DOHH2 (cell line): ENCODE data around the gene COL4A3.

Experiments
- H3F3A ChIP-seq: fragments of 200-600 bp; sonication (generic), shearing (Covaris generic); 2 replicates; pipeline ENCODE4 v1.6.0; 2016; ENCODE audit warnings: antibody characterized with exemption, mild to moderate bottlenecking; ENCODE audit not compliant: control insufficient read depth, insufficient read depth
- H3K27ac ChIP-seq: fragments of 200-600 bp; sonication (generic); 2 replicates; pipeline ENCODE4 v1.5.1; 2014; ENCODE audit warnings: low read depth, mild to moderate bottlenecking, low read length, moderate library complexity
- H3K27me3 ChIP-seq: fragments of 200-600 bp; sonication (generic); 2 replicates; pipeline ENCODE4 v1.6.1; 2014; ENCODE audit warnings: mild to moderate bottlenecking, low read length, mixed read lengths; ENCODE audit not compliant: control insufficient read depth
- H3K36me3 ChIP-seq: fragments of 200-600 bp; sonication (generic); 2 replicates; pipeline ENCODE4 v1.6.1; 2014; ENCODE audit warnings: mild to moderate bottlenecking, low read length, moderate library complexity, mixed read lengths; ENCODE audit not compliant: control insufficient read depth
- H3K4me1 ChIP-seq: fragments of 200-600 bp; sonication (generic); 2 replicates; pipeline ENCODE4 v1.6.1; 2014; ENCODE audit warnings: mild to moderate bottlenecking, low read length, mixed read lengths; ENCODE audit not compliant: control insufficient read depth
- H3K4me2 ChIP-seq: fragments of 200-600 bp; sonication (generic); 2 replicates; pipeline ENCODE4 v1.6.0; 2014; ENCODE audit warnings: mild to moderate bottlenecking, low read length, moderate library complexity
- H3K4me3 ChIP-seq: fragments of 200-600 bp; sonication (generic); 2 replicates; pipeline ENCODE4 v1.5.1; 2014; ENCODE audit warnings: mild to moderate bottlenecking, low read length, mixed read lengths
- H3K79me2 ChIP-seq: fragments of 200-600 bp; sonication (generic); 2 replicates; pipeline ENCODE4 v1.6.1; 2014; ENCODE audit warnings: mild to moderate bottlenecking, low read length, mixed read lengths; ENCODE audit not compliant: control insufficient read depth
- H3K9me2 ChIP-seq: fragments of 200-600 bp; sonication (generic); replicated peaks from 2 replicates; pipeline ENCODE4 v1.6.1; 2014; ENCODE audit warnings: mild to moderate bottlenecking, low read length, mixed read lengths; ENCODE audit not compliant: control insufficient read depth
- H3K9me3 ChIP-seq: fragments of 200-600 bp; sonication (generic); 2 replicates; pipeline ENCODE4 v1.6.1; 2014; ENCODE audit warnings: antibody characterized with exemption, low read length, mixed read lengths; ENCODE audit not compliant: control insufficient read depth, insufficient read depth
- H4K20me1 ChIP-seq: fragments of 200-600 bp; sonication (generic); 2 replicates; pipeline ENCODE4 v1.6.0; 2014; ENCODE audit warnings: low read depth, mild to moderate bottlenecking, antibody characterized with exemption, low read length, moderate library complexity; ENCODE audit not compliant: control insufficient read depth, insufficient read depth
- CTCF ChIP-seq: fragments of 200-600 bp; sonication (generic); IDR thresholded peaks from one replicate; pipeline ENCODE4 v1.5.1; 2014; ENCODE audit warnings: antibody characterized with exemption, mild to moderate bottlenecking, low read depth, low read length; ENCODE audit not compliant: poor library complexity, severe bottlenecking
- EZH2phosphoT487 ChIP-seq: fragments of 200-600 bp; sonication (generic); IDR thresholded peaks from 2 replicates; pipeline ENCODE4 v1.6.1; 2017; ENCODE audit warnings: borderline replicate concordance, mild to moderate bottlenecking, antibody characterized with exemption, low read length, moderate library complexity, mixed read lengths

Gene COL4A3

DNA sequence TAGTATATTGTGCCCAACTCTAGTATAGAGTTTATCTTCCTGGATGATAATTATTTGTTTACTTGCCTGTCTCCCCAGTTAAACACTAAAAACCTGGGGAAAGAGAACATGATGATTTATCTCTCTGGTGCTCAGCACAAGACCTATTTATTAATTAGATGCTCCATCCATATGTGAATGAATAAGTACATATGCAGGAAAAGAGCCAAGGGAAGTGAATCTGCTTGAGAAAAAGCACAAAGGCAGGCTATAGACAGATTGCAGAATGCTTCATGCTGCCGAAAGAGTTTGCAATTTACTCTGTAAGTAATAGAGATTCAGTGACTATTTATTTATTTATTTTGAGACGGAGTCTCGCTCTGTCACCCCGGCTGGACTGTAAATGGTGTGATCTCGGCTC lies 123.3 kb downstream of the COL4A3 start:
- Histone ChIP-seq H4K20me1 (no peaks in the 10 kb centered on the region), H3K9me3 (no peaks in the 10 kb centered on the region), H3K79me2 (no peaks in the 10 kb centered on the region), H3K4me3 (no peak overlapping the region), H3K4me1 (no peaks in the 10 kb centered on the region), H3K4me2 (no peak overlapping the region), H3K27ac (no peak overlapping the region), H3K27me3 (no peaks in the 10 kb centered on the region), H3F3A (no peaks in the 10 kb centered on the region), H3K9me2 (no peaks in the 10 kb centered on the region), H3K36me3 (no peaks in the 10 kb centered on the region)
- TF ChIP-seq EZH2phosphoT487 (no peak), CTCF (no peak)

DNA sequence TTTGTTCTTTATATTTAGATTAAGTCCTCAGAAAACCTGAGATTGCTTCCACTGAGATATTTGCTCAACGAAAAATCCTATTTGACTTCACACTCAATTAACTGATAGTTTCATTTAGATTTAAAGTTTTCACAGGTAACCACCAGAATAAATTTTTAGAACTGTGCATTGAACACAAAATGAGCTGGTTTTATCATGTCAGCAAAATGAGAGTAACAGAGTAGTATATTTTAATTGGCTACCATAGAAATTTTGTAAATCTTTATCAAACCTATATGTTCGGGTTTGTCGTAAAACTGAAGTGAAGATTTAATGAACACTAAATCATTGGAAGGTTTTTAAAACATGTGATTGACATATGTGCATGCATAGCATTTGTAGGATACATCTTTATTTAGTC lies 127.9 kb downstream of the COL4A3 start:
- H3K4me1 ChIP-seq, result no peaks in the 10 kb centered on the region
- no peak overlapping the region for H3K27ac ChIP-seq
- no peak overlapping the region for H3K4me2 ChIP-seq
- H4K20me1 ChIP-seq, result no peaks in the 10 kb centered on the region
- no peak for TF ChIP-seq EZH2phosphoT487
- no peak for TF ChIP-seq CTCF
- no peaks in the 10 kb centered on the region for H3K36me3 ChIP-seq
- no peaks in the 10 kb centered on the region for H3K27me3 ChIP-seq
- no peak overlapping the region for H3K4me3 ChIP-seq
- H3F3A ChIP-seq, result no peaks in the 10 kb centered on the region
- no peaks in the 10 kb centered on the region for H3K9me2 ChIP-seq
- H3K9me3 ChIP-seq, result no peaks in the 10 kb centered on the region
- H3K79me2 ChIP-seq, result no peaks in the 10 kb centered on the region

GRCh38 chr2:227293531-227293930 lies 129.1 kb downstream of the COL4A3 start:
- H4K20me1 ChIP-seq, result no peaks in the 10 kb centered on the region
- no peak for TF ChIP-seq CTCF
- TF ChIP-seq EZH2phosphoT487, result no peak
- H3K4me2 ChIP-seq, result no peak overlapping the region
- no peaks in the 10 kb centered on the region for H3K79me2 ChIP-seq
- no peak overlapping the region for H3K27ac ChIP-seq
- H3F3A ChIP-seq, result no peaks in the 10 kb centered on the region
- H3K27me3 ChIP-seq, result no peaks in the 10 kb centered on the region
- no peaks in the 10 kb centered on the region for H3K4me1 ChIP-seq
- H3K9me3 ChIP-seq, result no peaks in the 10 kb centered on the region
- H3K9me2 ChIP-seq, result no peaks in the 10 kb centered on the region
- no peak overlapping the region for H3K4me3 ChIP-seq
- no peaks in the 10 kb centered on the region for H3K36me3 ChIP-seq

DNA sequence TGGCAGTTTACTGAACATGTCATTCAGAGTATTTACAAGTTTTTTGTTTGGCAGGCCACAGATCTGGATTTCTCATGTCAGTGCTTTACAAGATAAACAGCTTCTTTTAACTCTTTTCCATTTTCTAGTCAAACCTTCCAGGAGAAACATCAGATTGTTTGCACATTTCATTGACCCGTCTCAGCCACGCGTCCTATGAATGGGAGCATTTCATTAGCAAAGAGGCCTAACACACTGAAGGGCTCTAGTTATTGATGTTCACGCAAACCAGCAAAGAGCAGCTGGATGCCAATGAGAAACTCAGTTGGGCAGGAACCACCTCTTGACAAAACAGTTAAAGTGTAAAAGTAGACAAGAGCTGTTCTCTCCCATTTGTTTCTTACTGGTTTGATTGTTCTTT lies 131.4 kb downstream of the COL4A3 start:
- Histone ChIP-seq H3K9me3 (no peaks in the 10 kb centered on the region), H3K79me2 (no peaks in the 10 kb centered on the region), H4K20me1 (no peaks in the 10 kb centered on the region), H3K36me3 (no peaks in the 10 kb centered on the region), H3K9me2 (no peaks in the 10 kb centered on the region), H3K27me3 (no peaks in the 10 kb centered on the region), H3K4me2 (no peak overlapping the region), H3K4me3 (no peak overlapping the region), H3K4me1 (no peaks in the 10 kb centered on the region), H3F3A (no peaks in the 10 kb centered on the region), H3K27ac (no peak overlapping the region)
- TF ChIP-seq EZH2phosphoT487, result no peak
- TF ChIP-seq CTCF, result no peak
